GM18858 (cell line): ENCODE data around the gene HPCAL1.

Source experiments
- ATAC-seq: cut with Tn5 transposase; IDR thresholded peaks from one replicate; pipeline ENCODE4 v1.9.1; 2021; ENCODE audit not compliant: unreplicated experiment

HPCAL1 gene

GRCh38 chr2:10475811-10476660 lies 173.3 kb downstream of the HPCAL1 start:
- ATAC-seq: no peak

GRCh38 chr2:10476723-10477442 lies 174.2 kb downstream of the HPCAL1 start:
- ATAC-seq: no peak
